OCI-LY7 (cell line): ENCODE data around the gene FAM174B.

Source experiments
- EZH2phosphoT487 ChIP-seq: fragments of 200-600 bp; sonication (generic); IDR thresholded peaks from 2 replicates; pipeline ENCODE4 v1.6.1; 2018; ENCODE audit warnings: low read depth, borderline replicate concordance, mild to moderate bottlenecking, mixed run types, antibody characterized with exemption, low read length, moderate library complexity, mixed read lengths
- TF ChIP-seq, protein P1 (sequence below): fragments of 200-600 bp; sonication (generic); conservative IDR thresholded peaks from 2 replicates; pipeline ENCODE4 v1.5.1; 2014; ENCODE audit warnings: mild to moderate bottlenecking, antibody characterized with exemption, low read length, moderate library complexity, mixed read lengths

GRCh38 chr15:92636908-92637481 is 18.6 kb downstream of the FAM174B start:
- TF ChIP-seq, protein P1, sequence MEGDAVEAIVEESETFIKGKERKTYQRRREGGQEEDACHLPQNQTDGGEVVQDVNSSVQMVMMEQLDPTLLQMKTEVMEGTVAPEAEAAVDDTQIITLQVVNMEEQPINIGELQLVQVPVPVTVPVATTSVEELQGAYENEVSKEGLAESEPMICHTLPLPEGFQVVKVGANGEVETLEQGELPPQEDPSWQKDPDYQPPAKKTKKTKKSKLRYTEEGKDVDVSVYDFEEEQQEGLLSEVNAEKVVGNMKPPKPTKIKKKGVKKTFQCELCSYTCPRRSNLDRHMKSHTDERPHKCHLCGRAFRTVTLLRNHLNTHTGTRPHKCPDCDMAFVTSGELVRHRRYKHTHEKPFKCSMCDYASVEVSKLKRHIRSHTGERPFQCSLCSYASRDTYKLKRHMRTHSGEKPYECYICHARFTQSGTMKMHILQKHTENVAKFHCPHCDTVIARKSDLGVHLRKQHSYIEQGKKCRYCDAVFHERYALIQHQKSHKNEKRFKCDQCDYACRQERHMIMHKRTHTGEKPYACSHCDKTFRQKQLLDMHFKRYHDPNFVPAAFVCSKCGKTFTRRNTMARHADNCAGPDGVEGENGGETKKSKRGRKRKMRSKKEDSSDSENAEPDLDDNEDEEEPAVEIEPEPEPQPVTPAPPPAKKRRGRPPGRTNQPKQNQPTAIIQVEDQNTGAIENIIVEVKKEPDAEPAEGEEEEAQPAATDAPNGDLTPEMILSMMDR: no peak
- TF ChIP-seq EZH2phosphoT487: no peak
